ENCODE results near the gene EPHA7.
A peak's percentile ranks its signal among the peaks of the same experiment; 100 is the strongest.

The EPHA7 gene

GRCh38 chr6:93325761-93326160, 93.6 kb downstream of the EPHA7 start:
- no peak for DNase-seq (ENCODE audit: low read depth)

GRCh38 chr6:93323630-93324029, 95.7 kb downstream of the EPHA7 start:
- no peak for DNase-seq (ENCODE audit: low read depth)

- DNase-seq (ENCODE audit: low read depth) = no peak
Observed at GRCh38 chr6:93322651-93323050, 96.7 kb downstream of the EPHA7 start.

- DNase-seq (ENCODE audit: low read depth) = no peak
Observed at GRCh38 chr6:93319304-93319703, 100.1 kb downstream of the EPHA7 start.

GRCh38 chr6:93318121-93318520, 101.2 kb downstream of the EPHA7 start:
- DNase-seq (ENCODE audit: low read depth) = no peak

- DNase-seq (ENCODE audit: low read depth) = no peak
Observed at GRCh38 chr6:93317592-93317991, 101.8 kb downstream of the EPHA7 start.

GRCh38 chr6:93307505-93308409, 111.6 kb downstream of the EPHA7 start:
- DNase-seq (ENCODE audit: low read depth) = no peak

- no peak for DNase-seq (ENCODE audit: low read depth)
Observed at GRCh38 chr6:93305088-93305487, 114.3 kb downstream of the EPHA7 start.

- DNase-seq (ENCODE audit: low read depth) = no peak
Observed at GRCh38 chr6:93304505-93304904, 114.9 kb downstream of the EPHA7 start.

- DNase-seq (ENCODE audit: low read depth) = peak; percentile 2
Observed at GRCh38 chr6:93300661-93301060, 118.7 kb downstream of the EPHA7 start.

- DNase-seq (ENCODE audit: low read depth) = no peak
Observed at GRCh38 chr6:93299622-93300021, 119.7 kb downstream of the EPHA7 start.

- no peak for DNase-seq (ENCODE audit: low read depth)
Observed at GRCh38 chr6:93295631-93296030, 123.7 kb downstream of the EPHA7 start.

GRCh38 chr6:93294879-93295278, 124.5 kb downstream of the EPHA7 start:
- no peak for DNase-seq (ENCODE audit: low read depth)

- no peak for DNase-seq (ENCODE audit: low read depth)
Observed at GRCh38 chr6:93293872-93294271, 125.5 kb downstream of the EPHA7 start.

GRCh38 chr6:93293460-93293859, 125.9 kb downstream of the EPHA7 start:
- no peak for DNase-seq (ENCODE audit: low read depth)

GRCh38 chr6:93282521-93283031, 136.8 kb downstream of the EPHA7 start:
- no peak for DNase-seq (ENCODE audit: low read depth)

- no peak for DNase-seq (ENCODE audit: low read depth)
Observed at GRCh38 chr6:93278241-93278640, 141.1 kb downstream of the EPHA7 start.

GRCh38 chr6:93272896-93273295, 146.5 kb downstream of the EPHA7 start:
- no peak for DNase-seq (ENCODE audit: low read depth)

GRCh38 chr6:93272211-93272610, 147.1 kb downstream of the EPHA7 start:
- no peak for DNase-seq (ENCODE audit: low read depth)

- DNase-seq (ENCODE audit: low read depth) = no peak
Observed at GRCh38 chr6:93266116-93266817, 153.1 kb downstream of the EPHA7 start.

- DNase-seq (ENCODE audit: low read depth) = no peak
Observed at GRCh38 chr6:93260881-93261280, 158.5 kb downstream of the EPHA7 start.

- no peak for DNase-seq (ENCODE audit: low read depth)
Observed at GRCh38 chr6:93259332-93259731, 160.0 kb downstream of the EPHA7 start.

- DNase-seq (ENCODE audit: low read depth) = no peak
Observed at GRCh38 chr6:93252930-93253329, 166.4 kb downstream of the EPHA7 start.

All from amniotic epithelial cell (primary cell).